CD14-positive monocyte (primary cell): Measurements from ENCODE around the gene LARP6. TPM values are rescaled to one million over a fixed set of nuclear protein-coding genes. Genes with fewer than 3 reads are reported as not detected.

ENCODE experiments used
- DNase-seq, 3 donors: peaks; one replicate each; pipeline ENCODE4 v3.0.0-alpha.2; 2011 to 2022
- H2AFZ ChIP-seq: 2 replicates; pipeline ENCODE4 v1.6.0; 2012; ENCODE audit warnings: mild to moderate bottlenecking, low read depth, low read length, inconsistent platforms; ENCODE audit not compliant: insufficient read depth, poor library complexity, severe bottlenecking
- H3K27ac ChIP-seq, 2 donors: 1 replicate in 1 of 2; 2 replicates in 1 of 2; pipeline ENCODE4 v1.5.1; 2012 to 2013; ENCODE audit warnings: low read length in 2 of 2, control low read depth in 1 of 2, inconsistent platforms in 1 of 2, low read depth in 1 of 2, mild to moderate bottlenecking in 1 of 2
- H3K27me3 ChIP-seq, 2 donors: one replicate each; pipeline versions ENCODE4 v1.6.0 to v1.6.1; 2011 to 2013; ENCODE audit warnings: low read length in 2 of 2; ENCODE audit not compliant: control insufficient read depth in 2 of 2, insufficient read depth in 2 of 2
- H3K36me3 ChIP-seq, 2 donors: replicated peaks in 1 of 2; 1 replicate in 1 of 2; 2 replicates in 1 of 2; pipeline versions ENCODE4 v1.5.1 to v1.6.1; 2012 to 2013; ENCODE audit warnings: low read length in 2 of 2, control low read depth in 1 of 2, inconsistent platforms in 1 of 2, mild to moderate bottlenecking in 1 of 2; ENCODE audit not compliant: insufficient read depth in 2 of 2, control insufficient read depth in 1 of 2
- H3K4me1 ChIP-seq, 2 donors: 1 replicate in 1 of 2; 2 replicates in 1 of 2; pipeline versions ENCODE4 v1.5.1 to v1.6.1; 2012 to 2013; ENCODE audit warnings: low read length in 2 of 2, control low read depth in 1 of 2, inconsistent platforms in 1 of 2, mild to moderate bottlenecking in 1 of 2, moderate library complexity in 1 of 2; ENCODE audit not compliant: insufficient read depth in 2 of 2, control insufficient read depth in 1 of 2
- H3K4me2 ChIP-seq: replicated peaks from 2 replicates; pipeline ENCODE3; 2012; ENCODE audit warnings: low read length, moderate library complexity, mild to moderate bottlenecking; ENCODE audit not compliant: poor library complexity, severe bottlenecking; ENCODE audit errors: extremely low read depth
- H3K4me3 ChIP-seq, 3 experiments: fragments of 200-600 bp in 1 of 3; sonication (generic) in 1 of 3; replicated peaks in 1 of 3; 1 replicate in 2 of 3; 2 replicates in 1 of 3; pipeline ENCODE4 v1.5.1; 2011 to 2013; ENCODE audit warnings: low read length in 3 of 3, mild to moderate bottlenecking in 3 of 3, control low read depth in 2 of 3, low read depth in 2 of 3, inconsistent platforms in 1 of 3, moderate library complexity in 1 of 3
- H3K79me2 ChIP-seq: 2 replicates; pipeline ENCODE4 v1.6.0; 2012; ENCODE audit warnings: mild to moderate bottlenecking, control low read depth, inconsistent platforms, low read length, moderate library complexity; ENCODE audit not compliant: insufficient read depth
- H3K9ac ChIP-seq: 2 replicates; pipeline ENCODE4 v1.6.0; 2017; ENCODE audit warnings: low read length, mild to moderate bottlenecking; ENCODE audit not compliant: insufficient read depth, poor library complexity, severe bottlenecking
- H3K9me3 ChIP-seq, 2 donors: replicated peaks in 1 of 2; 1 replicate in 1 of 2; 2 replicates in 1 of 2; pipeline versions ENCODE4 v1.5.1 to v1.6.1; 2012 to 2013; ENCODE audit warnings: low read length in 2 of 2, control low read depth in 1 of 2; ENCODE audit not compliant: control insufficient read depth in 1 of 2, insufficient read depth in 1 of 2
- H4K20me1 ChIP-seq: 2 replicates; pipeline ENCODE4 v1.6.0; 2012; ENCODE audit warnings: mild to moderate bottlenecking, low read length, control low read depth, moderate library complexity; ENCODE audit not compliant: insufficient read depth
- H3K27ac Mint-ChIP-seq, 7 donors: one replicate each; pipeline ENCODE4 v1.8.0; 2020; ENCODE audit warnings: mild to moderate bottlenecking in 7 of 7, mixed read lengths in 7 of 7, moderate library complexity in 6 of 7, inconsistent platforms in 2 of 7
- H3K27me3 Mint-ChIP-seq, 3 donors: one replicate each; pipeline ENCODE4 v1.8.0; 2021 to 2022; ENCODE audit warnings: low read depth in 3 of 3, mild to moderate bottlenecking in 3 of 3, mixed read lengths in 3 of 3, moderate library complexity in 3 of 3, inconsistent platforms in 1 of 3
- H3K36me3 Mint-ChIP-seq, 2 donors: one replicate each; pipeline ENCODE4 v1.8.0; 2020; ENCODE audit warnings: mixed read lengths in 2 of 2, inconsistent platforms in 1 of 2, mild to moderate bottlenecking in 1 of 2
- H3K4me1 Mint-ChIP-seq: one replicate; pipeline ENCODE4 v1.8.0; 2020; ENCODE audit warnings: mild to moderate bottlenecking, mixed read lengths
- H3K4me3 Mint-ChIP-seq, 2 donors: one replicate each; pipeline ENCODE4 v1.8.0; 2020; ENCODE audit warnings: mild to moderate bottlenecking in 2 of 2, mixed read lengths in 2 of 2, moderate library complexity in 1 of 2
- H3K9me3 Mint-ChIP-seq, 7 donors: one replicate each; pipeline ENCODE4 v1.8.0; 2020 to 2022; ENCODE audit warnings: mixed read lengths in 7 of 7, mild to moderate bottlenecking in 6 of 7, moderate library complexity in 6 of 7, inconsistent platforms in 2 of 7
- WGBS: methylation state at CpG from one replicate; pipeline ENCODE4 v1.1.5; 2013; ENCODE audit warnings: missing lambda C conversion rate; ENCODE audit not compliant: insufficient coverage; 5-methylcytosine and 5-hydroxymethylcytosine counted together
- intact Hi-C, 2 donors: fragments of 100-400 bp; cut with micrococcal nuclease; formaldehyde crosslinking; loops; one replicate each; pipeline versions ENCODE4 v1.15.0 to v1.15.1; 2023
- polyA plus RNA-seq, 3 donors: library from polyadenylated mRNA; depleted of rRNA in 1 of 3; unstranded in 2 of 3; stranded (reverse) in 1 of 3; fragments of 300-500 nt in 2 of 3; fragments of >200 nt in 1 of 3; fragmentation: Illumina TruSeq in 2 of 3; gene quantifications; 1 replicate in 2 of 3; 2 replicates in 1 of 3; pipeline ENCODE4 v1.2.3, GENCODE V29; 2012 to 2021
- TF ChIP-seq, protein P1 (sequence below): fragments of 200-600 bp; IDR thresholded peaks from one replicate; pipeline ENCODE4 v1.8.0; 2022; ENCODE audit warnings: antibody characterized with exemption, mild to moderate bottlenecking

LARP6 gene
- polyA plus RNA-seq, 3 donors: not detected

DNA sequence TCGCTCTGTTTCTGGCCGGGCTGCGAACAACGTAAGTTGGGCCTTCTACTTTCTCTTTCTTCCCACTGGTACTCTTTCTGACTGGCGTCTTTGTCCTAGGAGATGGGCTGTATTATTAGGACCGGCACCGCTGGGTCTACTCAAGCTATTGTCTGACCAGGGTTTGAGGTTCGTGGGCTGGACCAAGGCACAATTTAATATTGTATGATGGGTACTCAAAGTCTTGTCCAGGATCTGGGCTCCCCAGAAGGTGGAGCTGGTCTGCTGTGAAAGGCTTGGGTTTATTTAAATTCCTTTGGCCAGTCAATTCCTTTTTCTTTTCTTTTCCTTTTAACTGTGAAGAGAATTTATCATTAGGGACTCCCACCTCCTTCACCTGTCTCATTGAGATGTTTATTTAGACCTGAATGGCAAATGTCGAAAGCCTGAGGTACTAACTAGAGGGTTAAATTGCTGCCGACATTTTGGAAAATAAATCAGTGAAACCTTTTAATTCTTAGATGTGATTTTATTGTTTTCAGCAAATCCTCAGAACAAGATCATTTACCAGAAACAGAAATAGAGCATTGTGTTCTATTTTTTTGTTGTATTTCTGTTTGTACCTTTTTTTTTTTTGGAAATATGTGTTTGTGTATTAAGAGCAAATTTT is 39.1 kb upstream of the LARP6 start:
- peaks cover 14 to 19% of the 10 kb centered on the region in 2 donors for H3K4me1 ChIP-seq
- peaks cover 2 to 14% (median 7%) of the 10 kb centered on the region in 3 donors for H3K27me3 Mint-ChIP-seq
- peak overlapping the region in 1 of 2 donors; percentile 62 for H3K27ac ChIP-seq
- H3K4me3 Mint-ChIP-seq: peak overlapping the region; percentile 96 to 98
- peaks cover 20% of the 10 kb centered on the region for H3K4me1 Mint-ChIP-seq
- H3K27me3 ChIP-seq: peaks cover 2% of the 10 kb centered on the region in 2 donors
- H3K4me2 ChIP-seq: peak overlapping the region; percentile 89
- H3K9ac ChIP-seq: peak overlapping the region; percentile 65
- H2AFZ ChIP-seq: peak overlapping the region; percentile 97
- H3K9me3 Mint-ChIP-seq: peaks cover 0 to 3% (median 0%) of the 10 kb centered on the region in 7 donors
- no peaks in the 10 kb centered on the region for H3K36me3 ChIP-seq
- peak in 1 of 3 donors; percentile 9 for DNase-seq
- no peaks in the 10 kb centered on the region for H4K20me1 ChIP-seq
- TF ChIP-seq, protein P1, sequence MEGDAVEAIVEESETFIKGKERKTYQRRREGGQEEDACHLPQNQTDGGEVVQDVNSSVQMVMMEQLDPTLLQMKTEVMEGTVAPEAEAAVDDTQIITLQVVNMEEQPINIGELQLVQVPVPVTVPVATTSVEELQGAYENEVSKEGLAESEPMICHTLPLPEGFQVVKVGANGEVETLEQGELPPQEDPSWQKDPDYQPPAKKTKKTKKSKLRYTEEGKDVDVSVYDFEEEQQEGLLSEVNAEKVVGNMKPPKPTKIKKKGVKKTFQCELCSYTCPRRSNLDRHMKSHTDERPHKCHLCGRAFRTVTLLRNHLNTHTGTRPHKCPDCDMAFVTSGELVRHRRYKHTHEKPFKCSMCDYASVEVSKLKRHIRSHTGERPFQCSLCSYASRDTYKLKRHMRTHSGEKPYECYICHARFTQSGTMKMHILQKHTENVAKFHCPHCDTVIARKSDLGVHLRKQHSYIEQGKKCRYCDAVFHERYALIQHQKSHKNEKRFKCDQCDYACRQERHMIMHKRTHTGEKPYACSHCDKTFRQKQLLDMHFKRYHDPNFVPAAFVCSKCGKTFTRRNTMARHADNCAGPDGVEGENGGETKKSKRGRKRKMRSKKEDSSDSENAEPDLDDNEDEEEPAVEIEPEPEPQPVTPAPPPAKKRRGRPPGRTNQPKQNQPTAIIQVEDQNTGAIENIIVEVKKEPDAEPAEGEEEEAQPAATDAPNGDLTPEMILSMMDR: no peak
- WGBS: 0% methylated on average over 3 of the region's 10 CpGs
- H3K27ac Mint-ChIP-seq: peak overlapping the region in 2 of 7 donors; percentile 41 to 62
- no peaks in the 10 kb centered on the region for H3K36me3 Mint-ChIP-seq
- no peaks in the 10 kb centered on the region for H3K79me2 ChIP-seq
- no peaks in the 10 kb centered on the region for H3K9me3 ChIP-seq
- intact Hi-C loops: no loop called here
- H3K4me3 ChIP-seq: peak overlapping the region; percentile 75 to 93 (median 78)

DNA sequence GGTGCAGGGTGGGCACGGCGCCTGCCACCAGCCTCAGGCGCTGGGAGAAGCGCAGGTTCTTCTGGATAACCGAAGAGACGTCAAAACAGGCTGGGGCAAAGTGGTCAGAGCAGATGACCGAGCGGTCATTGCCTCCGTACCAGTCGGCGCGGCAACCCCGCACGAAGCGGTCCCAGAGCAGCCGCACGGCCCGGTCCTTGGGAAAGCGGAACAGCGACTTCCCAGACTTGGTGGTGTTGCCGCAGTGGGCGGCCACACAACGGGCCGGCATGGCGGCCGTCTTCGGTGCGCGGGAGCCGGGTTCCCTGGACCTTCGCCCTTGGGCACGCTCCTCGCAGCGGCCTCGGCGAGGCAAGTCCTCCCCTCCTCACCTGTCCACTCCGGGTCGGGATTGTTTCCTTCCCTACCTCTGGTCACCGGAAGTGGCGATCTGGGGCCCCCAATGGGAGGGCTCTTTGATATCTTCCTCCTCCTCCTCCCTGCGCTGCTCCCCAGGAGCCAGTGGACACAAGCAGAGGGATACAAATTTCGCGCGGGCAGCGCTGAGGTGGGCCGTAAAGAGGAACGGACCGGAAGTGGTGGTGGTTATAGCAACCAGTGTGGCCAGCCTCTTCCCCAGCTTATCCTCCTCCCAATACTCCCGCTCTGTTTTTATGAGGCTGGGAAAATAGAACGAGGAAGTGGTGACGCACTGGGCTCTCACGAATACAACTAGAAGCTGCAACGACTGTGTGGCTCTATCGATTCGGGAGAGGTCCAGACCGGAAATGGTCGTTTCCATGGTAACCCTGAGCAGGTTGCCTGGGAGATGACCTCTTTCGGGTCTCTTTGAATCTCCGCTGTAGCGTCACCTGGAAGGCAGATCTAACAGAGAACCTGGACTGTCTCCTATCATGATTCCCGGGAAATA is 38.3 kb upstream of the LARP6 start, which contains the start of the genes LRRC49 and THAP10:
Gene LRRC49, plus strand, starts transcription at position 825 of the 910 bp plus-strand sequence. Its CDS starts 69 bp downstream, at position 894.
Gene THAP10, minus strand, starts transcription at position 432 of the 910 bp plus-strand sequence. Its CDS starts 161 bp downstream, at position 271.
- H3K27me3 Mint-ChIP-seq: peaks cover 0 to 14% (median 7%) of the 10 kb centered on the region in 3 donors
- peak within 1 kb of the TSS; percentile 23 to 82 (median 57) for H3K27ac Mint-ChIP-seq
- Histone ChIP-seq H3K79me2 (no peaks in the 10 kb centered on the region), H3K4me3 (peak within 1 kb of the TSS; percentile 75 to 93 (median 78)), H3K4me1 (peaks cover 14 to 19% of the 10 kb centered on the region in 2 donors), H2AFZ (peak within 1 kb of the TSS; percentile 97), H4K20me1 (no peaks in the 10 kb centered on the region), H3K36me3 (no peaks in the 10 kb centered on the region), H3K9ac (peak within 1 kb of the TSS; percentile 65), H3K27me3 (peaks cover 2% of the 10 kb centered on the region in 2 donors), H3K9me3 (no peaks in the 10 kb centered on the region), H3K27ac (peak within 1 kb of the TSS; percentile 6 to 62), H3K4me2 (peak within 1 kb of the TSS; percentile 89)
- intact Hi-C loops: no loop called here
- H3K4me1 Mint-ChIP-seq: peaks cover 20% of the 10 kb centered on the region
- WGBS: under 1% methylated on average over 45 of the region's 61 CpGs
- H3K4me3 Mint-ChIP-seq: peak within 1 kb of the TSS; percentile 96 to 98
- H3K9me3 Mint-ChIP-seq: peaks cover 0 to 3% (median 0%) of the 10 kb centered on the region in 7 donors
- DNase-seq: peak; percentile 53 to 82 (median 56)
- no peaks in the 10 kb centered on the region for H3K36me3 Mint-ChIP-seq
- TF ChIP-seq, protein P1: no peak
